NT2/D1 (cell line): ENCODE measurements around the gene MAPK12.

Experiments used
- DNase-seq: peaks from one replicate; pipeline ENCODE4 v3.0.0-alpha.2; 2011; ENCODE audit warnings: low read depth, low spot score
- H3K27me3 ChIP-seq: 2 replicates; pipeline ENCODE4 v1.6.0; 2011; ENCODE audit warnings: mild to moderate bottlenecking; ENCODE audit not compliant: insufficient read length, insufficient read depth
- H3K36me3 ChIP-seq: 2 replicates; pipeline ENCODE4 v1.6.1; 2011; ENCODE audit warnings: mild to moderate bottlenecking, low read length, mixed read lengths; ENCODE audit not compliant: insufficient read depth, insufficient read length
- H3K4me1 ChIP-seq: 2 replicates; pipeline ENCODE4 v1.5.1; 2011; ENCODE audit not compliant: insufficient read depth, insufficient read length
- H3K4me3 ChIP-seq: 2 replicates; pipeline ENCODE4 v1.5.1; 2011; ENCODE audit warnings: low read depth; ENCODE audit not compliant: insufficient read length
- H3K9ac ChIP-seq: 2 replicates; pipeline ENCODE4 v1.6.0; 2011; ENCODE audit warnings: low read depth; ENCODE audit not compliant: insufficient read length
- H3K9me3 ChIP-seq: 2 replicates; pipeline ENCODE4 v1.5.1; 2011; ENCODE audit warnings: mild to moderate bottlenecking, low read length; ENCODE audit not compliant: insufficient read depth
- SUZ12 ChIP-seq: IDR thresholded peaks from 2 replicates; pipeline ENCODE4 v1.6.1; 2011; ENCODE audit not compliant: insufficient read length, insufficient read depth; ENCODE audit errors: extremely low read depth
- YY1 ChIP-seq: IDR thresholded peaks from 2 replicates; pipeline ENCODE4 v1.6.1; 2011; ENCODE audit not compliant: insufficient read length, insufficient read depth
- ZNF274 ChIP-seq: IDR thresholded peaks from 2 replicates; pipeline ENCODE4 v1.6.1; 2011; ENCODE audit warnings: mild to moderate bottlenecking, low read depth, low read length

Gene MAPK12

DNA sequence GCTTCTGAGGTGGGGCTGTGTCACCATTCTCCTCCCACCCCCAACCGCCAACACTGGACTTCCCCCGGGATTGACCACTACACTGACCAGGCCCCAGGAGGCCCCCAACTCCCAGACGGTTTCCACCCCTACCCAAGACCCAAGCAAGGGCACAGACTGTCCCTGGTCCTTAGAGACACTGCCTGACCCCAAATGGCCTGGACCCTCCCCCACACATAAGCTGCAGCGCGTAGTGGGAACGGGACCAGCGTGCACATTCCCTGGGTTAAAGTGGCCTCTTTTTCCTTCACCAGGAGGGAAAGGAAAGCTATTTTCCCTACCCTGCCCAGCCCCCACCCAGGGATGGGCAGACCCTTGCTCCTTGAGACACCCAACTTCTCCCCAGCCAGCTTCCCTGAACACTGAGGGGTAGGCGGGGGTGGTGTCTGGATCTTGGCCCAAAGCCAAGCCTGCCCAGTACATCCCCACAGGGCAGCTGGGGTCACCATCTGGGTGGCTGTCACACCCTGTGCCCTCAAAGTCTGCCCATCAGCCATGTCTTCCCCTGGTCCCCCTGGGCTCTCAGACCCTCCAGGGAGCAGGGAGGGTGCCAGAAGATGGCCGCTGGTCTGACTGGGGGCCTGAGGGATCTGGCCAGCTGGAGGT lies 1.6 kb upstream of the MAPK12 start:
- no peaks in the 10 kb centered on the region; the same call in 1 of the 2 replicates for H3K9me3 ChIP-seq
- peaks cover 4% of the 10 kb centered on the region for H3K27me3 ChIP-seq
- no peaks in the 10 kb centered on the region for H3K36me3 ChIP-seq
- H3K4me3 ChIP-seq, result no peak overlapping the region
- H3K4me1 ChIP-seq, result peaks cover 19% of the 10 kb centered on the region
- H3K9ac ChIP-seq, result peak overlapping the region; percentile 36
- TF ChIP-seq ZNF274 (no peak), YY1 (no peak), SUZ12 (no peak)
- DNase-seq, result no peak

DNA sequence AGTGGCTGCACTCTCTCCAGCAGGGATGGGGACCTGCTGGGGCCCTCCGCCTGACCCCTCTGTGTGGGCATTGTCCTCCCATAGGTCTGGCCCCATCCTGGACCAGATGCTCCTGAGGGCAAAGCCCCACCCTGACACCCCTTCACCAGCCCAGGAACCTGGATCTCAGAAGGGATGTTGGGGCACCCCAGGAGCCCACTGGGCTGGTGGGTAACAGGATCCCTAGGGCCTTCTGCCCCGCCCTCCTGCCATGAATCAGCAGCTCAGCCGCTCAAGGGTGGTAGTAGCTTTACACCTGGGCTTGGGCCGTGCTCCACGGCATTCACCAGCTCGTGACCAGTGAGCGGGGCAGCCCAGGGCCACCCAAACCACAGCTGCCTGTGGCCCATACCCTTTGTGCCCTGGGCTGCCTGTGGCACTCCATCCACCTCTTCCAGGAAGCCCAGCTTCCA lies 1.0 kb upstream of the MAPK12 start:
- DNase-seq, result no peak
- Histone ChIP-seq H3K9me3 (no peaks in the 10 kb centered on the region; the same call in 1 of the 2 replicates), H3K4me3 (no peak overlapping the region), H3K9ac (peak overlapping the region; percentile 66), H3K36me3 (no peaks in the 10 kb centered on the region), H3K4me1 (peaks cover 19% of the 10 kb centered on the region), H3K27me3 (peaks cover 4% of the 10 kb centered on the region)
- TF ChIP-seq YY1 (no peak), ZNF274 (no peak), SUZ12 (no peak)

DNA sequence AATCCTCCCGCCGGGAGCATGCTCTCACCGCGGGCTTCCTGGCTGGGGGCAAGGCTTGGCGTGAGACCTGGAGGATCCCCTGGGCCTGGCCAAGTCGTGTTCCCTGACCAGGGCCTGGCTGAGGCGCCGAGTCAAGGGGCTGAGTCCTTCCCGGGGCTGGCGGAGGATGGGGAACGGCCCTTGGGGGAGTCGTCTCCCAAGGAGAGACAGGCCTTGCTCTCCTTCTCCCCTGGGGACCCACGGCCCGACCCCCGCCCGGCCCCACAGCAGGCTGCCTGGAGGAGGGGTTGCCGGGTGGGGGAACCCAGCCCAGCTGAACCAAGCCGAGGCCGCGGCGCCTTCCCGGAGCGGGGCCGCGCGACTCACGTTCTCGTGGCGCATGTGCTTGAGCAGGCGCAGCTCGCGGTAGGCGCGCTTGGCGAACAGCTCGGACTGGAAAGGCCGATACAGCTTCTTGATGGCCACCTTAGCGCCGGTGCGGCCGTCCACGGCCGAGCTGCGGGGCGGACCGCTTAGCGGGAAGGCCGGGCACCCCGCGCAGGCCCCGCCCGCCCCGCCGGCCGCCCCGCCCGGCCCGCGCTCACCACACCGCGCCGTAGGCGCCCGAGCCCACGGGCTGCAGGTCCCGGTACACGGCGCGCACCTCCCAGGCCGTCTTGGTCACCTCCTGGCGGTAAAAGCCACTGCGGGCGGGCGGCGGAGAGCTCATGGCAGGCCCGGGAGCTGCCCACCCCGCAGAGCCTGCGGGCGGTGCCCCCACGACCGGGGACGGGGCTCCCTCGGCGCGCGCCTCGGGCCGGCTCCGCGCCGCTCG lies 475 bp downstream of the MAPK12 start:
- H3K9ac ChIP-seq, result peak overlapping the region; percentile 80
- no peak for DNase-seq
- TF ChIP-seq YY1, result no peak
- no peak for TF ChIP-seq ZNF274
- TF ChIP-seq SUZ12, result no peak

DNA sequence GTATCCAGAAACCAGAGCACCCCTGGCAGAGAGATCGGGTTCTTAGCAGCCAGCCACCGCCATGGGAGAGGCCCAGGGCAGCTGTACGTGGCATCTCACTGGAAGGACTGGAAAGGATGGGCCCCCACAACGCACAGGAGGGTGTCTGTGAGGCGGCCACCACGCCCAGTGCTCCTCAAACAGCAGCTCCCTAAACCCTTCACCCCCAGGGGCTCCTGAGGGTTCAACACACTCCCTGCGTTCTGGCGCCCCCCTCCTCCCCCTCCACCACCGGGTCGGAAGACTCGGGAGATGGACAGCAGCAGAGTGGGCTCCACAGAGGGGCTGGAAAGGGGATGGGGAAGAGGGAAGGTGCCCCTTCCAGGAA lies 1.1 kb downstream of the MAPK12 start:
- peaks cover 2% of the 10 kb centered on the region for H3K27me3 ChIP-seq
- H3K4me3 ChIP-seq, result peak overlapping the region; percentile 56
- no peaks in the 10 kb centered on the region for H3K9me3 ChIP-seq
- H3K4me1 ChIP-seq, result peaks cover 19% of the 10 kb centered on the region
- no peak for DNase-seq
- H3K36me3 ChIP-seq, result peaks cover 5% of the 10 kb centered on the region
- TF ChIP-seq SUZ12 (no peak), ZNF274 (no peak), YY1 (no peak)
- peak overlapping the region; percentile 80 for H3K9ac ChIP-seq

More for the DNA sequence above, 475 bp downstream of the MAPK12 start:
- H3K4me1 ChIP-seq, result peaks cover 19% of the 10 kb centered on the region
- H3K4me3 ChIP-seq, result peak overlapping the region; percentile 56
- H3K27me3 ChIP-seq, result peaks cover 4% of the 10 kb centered on the region
- peaks cover 5% of the 10 kb centered on the region for H3K36me3 ChIP-seq
- no peaks in the 10 kb centered on the region for H3K9me3 ChIP-seq

DNA sequence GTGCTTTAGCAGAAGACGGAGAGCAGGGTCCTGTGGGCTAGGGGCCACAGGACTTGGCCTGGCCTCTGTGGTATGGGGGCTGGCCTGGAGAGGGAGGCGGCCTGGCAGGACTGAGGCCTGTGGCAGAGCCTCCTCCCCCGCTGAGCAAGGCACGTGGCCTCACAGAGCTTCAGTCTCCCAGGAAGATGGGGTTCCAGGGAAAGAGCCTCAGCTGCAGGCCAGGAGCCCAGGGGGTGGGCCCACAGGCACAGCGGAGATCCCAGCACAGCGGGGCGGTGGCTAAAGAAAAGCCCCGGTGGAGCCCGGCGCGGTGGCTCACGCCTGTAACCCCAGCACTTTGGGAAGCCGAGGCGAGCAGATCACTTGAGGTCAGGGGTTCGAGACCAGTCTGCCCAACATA lies 2.2 kb downstream of the MAPK12 start:
- peaks cover 19% of the 10 kb centered on the region for H3K4me1 ChIP-seq
- H3K36me3 ChIP-seq, result peaks cover 5% of the 10 kb centered on the region
- no peak for DNase-seq
- H3K4me3 ChIP-seq, result no peak overlapping the region
- no peak overlapping the region for H3K9ac ChIP-seq
- no peaks in the 10 kb centered on the region for H3K9me3 ChIP-seq
- TF ChIP-seq YY1 (no peak), SUZ12 (no peak), ZNF274 (no peak)
- H3K27me3 ChIP-seq, result no peaks in the 10 kb centered on the region

DNA sequence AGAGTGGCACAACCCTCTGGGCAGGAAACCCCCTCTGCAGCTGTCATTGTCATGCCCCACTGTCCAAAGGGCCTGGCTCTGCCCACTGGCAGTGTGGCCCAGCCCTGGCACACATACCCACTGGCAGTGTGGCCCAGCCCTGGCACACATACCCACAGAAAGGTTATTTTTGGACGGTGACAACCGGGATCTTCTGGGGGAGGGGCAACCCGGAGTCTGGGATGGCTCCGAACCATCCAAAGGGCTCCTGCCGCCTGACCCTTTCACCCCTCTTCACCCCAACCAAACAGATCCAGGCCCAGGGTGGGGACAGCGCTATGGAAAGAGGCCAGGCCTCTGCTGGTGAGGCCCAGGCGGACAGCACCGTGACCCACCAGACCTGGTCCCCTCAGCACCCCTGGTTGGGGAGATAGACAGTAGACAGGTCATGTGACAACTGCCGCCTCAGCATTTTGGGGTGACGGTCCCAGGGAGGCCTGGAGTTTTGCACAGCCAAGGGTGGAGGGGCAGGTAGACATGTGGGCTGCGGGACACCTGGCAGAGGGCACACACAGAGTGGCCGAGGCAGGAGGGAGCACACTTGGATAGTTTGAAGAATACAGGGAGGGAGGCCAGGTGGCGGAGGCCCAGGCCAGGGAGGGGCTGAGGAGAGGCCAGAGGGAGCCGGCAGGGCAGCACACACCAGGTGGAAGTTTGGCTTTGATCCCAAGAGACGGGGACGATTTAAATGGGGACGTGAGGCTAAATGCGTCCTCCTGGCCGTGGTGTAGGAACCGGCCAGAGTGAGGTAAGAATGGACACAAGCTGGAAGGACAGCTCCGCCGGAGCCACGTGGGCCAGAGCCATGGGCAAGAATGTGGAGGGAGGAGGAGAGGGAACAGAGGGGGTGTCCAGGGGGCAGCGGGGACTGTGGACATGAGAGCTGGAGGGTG lies 2.9 kb downstream of the MAPK12 start:
- DNase-seq, result no peak
- Histone ChIP-seq H3K9me3 (no peaks in the 10 kb centered on the region), H3K4me3 (no peak overlapping the region), H3K27me3 (no peaks in the 10 kb centered on the region), H3K4me1 (peaks cover 19% of the 10 kb centered on the region), H3K9ac (peak overlapping the region; percentile 17), H3K36me3 (peaks cover 10% of the 10 kb centered on the region)
- no peak for TF ChIP-seq SUZ12
- no peak for TF ChIP-seq YY1
- TF ChIP-seq ZNF274, result no peak
